Measurements from ENCODE around the gene MOXD1. TPM values are rescaled to one million over a fixed set of nuclear protein-coding genes. Genes with fewer than 3 reads are reported as not detected.

MOXD1 gene
- total RNA-seq, 2 donors from 2014 or later: 2.0 to 4.2 TPM

GRCh38 chr6:132256457-132256856 is 144.8 kb downstream of the MOXD1 start:
- intact Hi-C loops (cut with DNase I): no loop called here
- DNase-seq (ENCODE audit: low spot score): no peak

- intact Hi-C loops (cut with DNase I): no loop called here
- DNase-seq (ENCODE audit: low spot score): no peak
Observed at GRCh38 chr6:132253906-132254305, 147.4 kb downstream of the MOXD1 start.

- intact Hi-C loops (cut with DNase I): no loop called here
Observed at GRCh38 chr6:132253211-132253610, 148.1 kb downstream of the MOXD1 start.

GRCh38 chr6:132252113-132252512 is 149.2 kb downstream of the MOXD1 start:
- intact Hi-C loops (cut with DNase I): no loop called here
- DNase-seq (ENCODE audit: low spot score): no peak

More at GRCh38 chr6:132253211-132253610, 148.1 kb downstream of the MOXD1 start:
- DNase-seq (ENCODE audit: low spot score): no peak

GRCh38 chr6:132251711-132252110 is 149.6 kb downstream of the MOXD1 start:
- no peak for DNase-seq (ENCODE audit: low spot score)
- intact Hi-C loops (cut with DNase I): no loop called here

GRCh38 chr6:132247381-132248159 is 153.7 kb downstream of the MOXD1 start:
- intact Hi-C loops (cut with DNase I): no loop called here
- no peak for DNase-seq (ENCODE audit: low spot score)

- no peak for DNase-seq (ENCODE audit: low spot score)
- intact Hi-C loops (cut with DNase I): no loop called here
Observed at GRCh38 chr6:132246632-132247270, 154.5 kb downstream of the MOXD1 start.

- DNase-seq (ENCODE audit: low spot score): no peak
- intact Hi-C loops (cut with DNase I): no loop called here
Observed at GRCh38 chr6:132246120-132246617, 155.1 kb downstream of the MOXD1 start.

Other genes with a start within 250 kb of the MOXD1 start
- gene STX7, start 111.6 kb upstream of the MOXD1 start, total RNA-seq: 10 to 100 TPM; 65.1 to 67.7 TPM
- gene TAAR9, start 136.8 kb upstream of the MOXD1 start, total RNA-seq: not detected
- gene TAAR8, start 151.2 kb upstream of the MOXD1 start, total RNA-seq: not detected
- not detected for gene TAAR6, start 168.8 kb upstream of the MOXD1 start, total RNA-seq
- gene TAAR5, start 188.3 kb upstream of the MOXD1 start, total RNA-seq: not detected
- gene TAAR2, start 222.8 kb upstream of the MOXD1 start, total RNA-seq: not detected